ENCODE measurements around the gene ARL2.

DNA sequence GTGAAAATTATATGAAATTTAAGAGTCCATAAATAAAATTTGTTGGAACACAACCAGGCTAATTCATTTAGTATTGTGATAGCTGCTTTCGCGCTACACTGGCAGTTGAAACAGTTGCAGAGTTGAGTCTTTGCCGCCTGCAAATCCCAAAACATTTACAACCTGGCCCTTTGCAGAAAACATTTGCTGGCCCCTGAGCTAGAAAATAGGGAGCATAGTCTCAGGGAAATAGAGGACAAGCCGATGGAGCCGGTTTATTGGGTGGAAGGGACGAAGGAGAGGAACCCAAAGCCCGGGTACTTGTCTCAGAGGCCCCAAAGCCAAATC lies 26.5 kb downstream of the ARL2 start:
- TF ChIP-seq, protein P1, sequence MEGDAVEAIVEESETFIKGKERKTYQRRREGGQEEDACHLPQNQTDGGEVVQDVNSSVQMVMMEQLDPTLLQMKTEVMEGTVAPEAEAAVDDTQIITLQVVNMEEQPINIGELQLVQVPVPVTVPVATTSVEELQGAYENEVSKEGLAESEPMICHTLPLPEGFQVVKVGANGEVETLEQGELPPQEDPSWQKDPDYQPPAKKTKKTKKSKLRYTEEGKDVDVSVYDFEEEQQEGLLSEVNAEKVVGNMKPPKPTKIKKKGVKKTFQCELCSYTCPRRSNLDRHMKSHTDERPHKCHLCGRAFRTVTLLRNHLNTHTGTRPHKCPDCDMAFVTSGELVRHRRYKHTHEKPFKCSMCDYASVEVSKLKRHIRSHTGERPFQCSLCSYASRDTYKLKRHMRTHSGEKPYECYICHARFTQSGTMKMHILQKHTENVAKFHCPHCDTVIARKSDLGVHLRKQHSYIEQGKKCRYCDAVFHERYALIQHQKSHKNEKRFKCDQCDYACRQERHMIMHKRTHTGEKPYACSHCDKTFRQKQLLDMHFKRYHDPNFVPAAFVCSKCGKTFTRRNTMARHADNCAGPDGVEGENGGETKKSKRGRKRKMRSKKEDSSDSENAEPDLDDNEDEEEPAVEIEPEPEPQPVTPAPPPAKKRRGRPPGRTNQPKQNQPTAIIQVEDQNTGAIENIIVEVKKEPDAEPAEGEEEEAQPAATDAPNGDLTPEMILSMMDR (IDR thresholded peaks at IDR 0.05; ENCODE audit: low read length): no peak
- no peak for TF ChIP-seq EZH2 (IDR thresholded peaks at IDR 0.05; ENCODE audit: borderline replicate concordance, low read length)
